Breast epithelium (tissue), 4 donors: ENCODE results near the gene ALOXE3. TPM values are rescaled to one million over a fixed set of nuclear protein-coding genes. Genes with fewer than 3 reads are reported as not detected.

Experiments
- DNase-seq, 2 donors: peaks; one replicate each; pipeline ENCODE4 v3.0.0-alpha.2; 2019; ENCODE audit warnings: low spot score in 2 of 2
- H3K27ac ChIP-seq, 2 donors: fragments of 200-600 bp; sonication (generic) in 1 of 2; one replicate each; pipeline ENCODE4 v1.5.1; 2016 to 2019; ENCODE audit warnings: mild to moderate bottlenecking in 1 of 2
- H3K27me3 ChIP-seq, 2 donors: fragments of 200-600 bp; sonication (generic) in 1 of 2; one replicate each; pipeline versions ENCODE4 v1.5.1 to v1.6.0; 2017 to 2019; ENCODE audit warnings: control low read depth in 1 of 2, mild to moderate bottlenecking in 1 of 2
- H3K36me3 ChIP-seq: fragments of 200-600 bp; one replicate; pipeline ENCODE4 v1.5.1; 2019
- H3K4me1 ChIP-seq, 2 donors: fragments of 200-600 bp; sonication (generic); one replicate each; pipeline ENCODE4 v1.5.1; 2016 to 2019; ENCODE audit warnings: control low read depth in 1 of 2
- H3K4me3 ChIP-seq, 3 donors: fragments of 200-600 bp; sonication (generic); 1 replicate in 2 of 3; 2 replicates in 1 of 3; pipeline ENCODE4 v1.5.1; 2016 to 2019; ENCODE audit warnings: mild to moderate bottlenecking in 3 of 3, moderate library complexity in 2 of 3
- H3K9me3 ChIP-seq, 2 donors: fragments of 200-600 bp; sonication (generic) in 1 of 2; one replicate each; pipeline ENCODE4 v1.5.1; 2016 to 2019; ENCODE audit warnings: control low read depth in 1 of 2
- POLR2A ChIP-seq: fragments of 450-650 bp; IDR thresholded peaks from one replicate; pipeline ENCODE4 v1.6.1; 2016; ENCODE audit warnings: antibody characterized with exemption, mild to moderate bottlenecking, moderate library complexity
- POLR2AphosphoS5 ChIP-seq, 3 donors: sonication (generic); formaldehyde crosslinking; IDR thresholded peaks; one replicate each; pipeline ENCODE4 v1.6.1; 2017; ENCODE audit warnings: antibody characterized with exemption in 3 of 3
- intact Hi-C: fragments of 100-400 bp; cut with DNase I; formaldehyde crosslinking; loops from one replicate; pipeline ENCODE4 v1.15.1; 2023; ENCODE audit warnings: low total_unique reads
- total RNA-seq, 3 donors: library from RNA; depleted of rRNA; stranded (reverse); fragments of >200 nt; gene quantifications; one replicate each; pipeline ENCODE4 v1.1.0, GENCODE V29; 2016
- TF ChIP-seq, protein P1 (sequence below), 3 donors: fragments of 450-650 bp; IDR thresholded peaks; one replicate each; pipeline ENCODE4 v1.5.1; 2016 to 2017; ENCODE audit warnings: antibody characterized with exemption in 3 of 3, mild to moderate bottlenecking in 3 of 3, moderate library complexity in 3 of 3

ALOXE3 gene
- total RNA-seq, 3 donors from 2014 or later = 0.73 TPM; not detected in 2

DNA sequence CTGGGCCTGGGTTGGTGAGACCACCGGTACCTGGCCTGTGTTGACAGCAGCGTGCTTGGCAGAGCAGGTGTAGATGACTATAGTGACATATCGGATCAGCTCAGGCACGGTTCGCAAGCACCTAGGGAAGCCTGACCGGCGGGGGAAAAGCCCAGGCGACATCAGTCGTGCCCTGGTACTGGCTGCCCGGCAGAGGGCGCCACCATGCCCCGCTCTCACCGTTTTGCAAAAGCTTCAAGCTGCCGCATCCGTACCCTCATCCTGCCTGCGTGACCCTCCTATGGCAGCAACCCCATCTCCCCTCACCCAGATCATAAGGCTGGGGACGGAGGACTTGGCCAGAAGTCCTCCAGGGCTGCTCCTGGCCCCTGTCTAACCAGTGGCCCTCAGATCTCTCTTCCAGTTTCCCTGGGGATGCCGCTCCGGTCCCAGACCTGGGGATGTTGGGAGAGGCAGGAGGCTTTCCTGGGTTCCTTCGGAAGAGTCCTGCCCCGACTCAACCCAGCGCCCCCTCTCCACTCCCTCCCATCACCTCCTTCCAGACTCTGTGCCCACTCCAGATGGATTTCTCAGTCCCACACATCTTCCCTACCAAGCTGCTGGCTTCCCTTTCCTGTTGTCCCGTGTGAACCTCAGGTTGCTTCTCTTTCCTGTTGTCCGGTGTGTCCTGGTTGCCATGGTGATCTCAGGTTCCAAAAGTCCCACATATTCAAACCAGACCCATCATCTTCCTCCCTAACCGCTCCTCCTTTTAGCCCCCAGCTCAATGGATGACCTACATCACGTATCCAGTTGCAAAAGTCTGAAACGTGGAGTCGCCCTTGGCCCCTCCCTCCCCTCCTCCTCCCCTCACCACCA, 44.5 kb downstream of the ALOXE3 start:
- Histone ChIP-seq H3K36me3 (no peaks in the 10 kb centered on the region), H3K27ac (no peak overlapping the region), H3K27me3 (peaks cover 9 to 68% of the 10 kb centered on the region in 2 donors), H3K9me3 (no peaks in the 10 kb centered on the region), H3K4me3 (peak overlapping the region in 2 of 3 donors; percentile 21 to 54), H3K4me1 (peaks cover 0 to 2% of the 10 kb centered on the region in 2 donors)
- intact Hi-C loops = no loop called here
- TF ChIP-seq, protein P1, sequence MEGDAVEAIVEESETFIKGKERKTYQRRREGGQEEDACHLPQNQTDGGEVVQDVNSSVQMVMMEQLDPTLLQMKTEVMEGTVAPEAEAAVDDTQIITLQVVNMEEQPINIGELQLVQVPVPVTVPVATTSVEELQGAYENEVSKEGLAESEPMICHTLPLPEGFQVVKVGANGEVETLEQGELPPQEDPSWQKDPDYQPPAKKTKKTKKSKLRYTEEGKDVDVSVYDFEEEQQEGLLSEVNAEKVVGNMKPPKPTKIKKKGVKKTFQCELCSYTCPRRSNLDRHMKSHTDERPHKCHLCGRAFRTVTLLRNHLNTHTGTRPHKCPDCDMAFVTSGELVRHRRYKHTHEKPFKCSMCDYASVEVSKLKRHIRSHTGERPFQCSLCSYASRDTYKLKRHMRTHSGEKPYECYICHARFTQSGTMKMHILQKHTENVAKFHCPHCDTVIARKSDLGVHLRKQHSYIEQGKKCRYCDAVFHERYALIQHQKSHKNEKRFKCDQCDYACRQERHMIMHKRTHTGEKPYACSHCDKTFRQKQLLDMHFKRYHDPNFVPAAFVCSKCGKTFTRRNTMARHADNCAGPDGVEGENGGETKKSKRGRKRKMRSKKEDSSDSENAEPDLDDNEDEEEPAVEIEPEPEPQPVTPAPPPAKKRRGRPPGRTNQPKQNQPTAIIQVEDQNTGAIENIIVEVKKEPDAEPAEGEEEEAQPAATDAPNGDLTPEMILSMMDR (IDR thresholded peaks at IDR 0.05) = peak; percentile 40 to 80 (median 64)
- no peak for TF ChIP-seq POLR2AphosphoS5 (IDR thresholded peaks at IDR 0.05)
- TF ChIP-seq POLR2A = no peak
- peak; percentile 39 to 76 for DNase-seq

DNA sequence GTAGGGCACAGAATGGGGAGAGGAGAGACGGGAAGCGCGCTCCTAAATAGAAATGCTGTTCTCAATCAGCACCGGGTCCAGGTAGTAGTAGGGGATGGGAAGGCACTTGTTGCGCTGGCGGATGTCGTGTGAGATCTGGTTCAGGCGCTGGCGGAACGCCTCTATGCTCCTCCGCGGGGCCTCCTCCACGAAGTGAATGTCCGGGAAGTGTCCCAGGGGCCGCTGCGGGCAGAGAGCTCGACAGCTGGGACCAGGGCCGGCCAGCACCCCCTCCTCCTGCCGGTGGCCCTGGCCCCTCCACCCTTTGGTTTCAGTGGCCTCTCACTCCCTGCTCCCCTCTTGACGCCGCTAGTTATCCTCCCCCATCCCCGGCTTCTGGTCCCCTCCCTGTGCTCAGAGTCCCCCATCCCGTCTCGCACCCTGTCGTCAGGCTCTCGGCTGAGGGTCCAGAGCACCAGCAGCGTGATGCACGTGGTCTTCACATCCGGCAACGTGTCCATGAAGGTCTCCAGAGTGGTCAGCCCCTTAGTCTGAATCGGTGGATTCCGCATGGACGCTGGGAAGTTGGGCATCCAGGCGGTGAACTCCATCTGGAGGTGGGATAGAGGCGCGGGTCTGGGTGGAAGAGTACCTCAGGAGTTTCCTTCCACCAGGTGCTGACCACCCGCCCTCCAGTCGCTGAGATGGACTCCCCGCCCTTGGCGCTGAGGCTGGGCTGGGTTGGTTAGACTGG, 45.4 kb downstream of the ALOXE3 start:
- Histone ChIP-seq H3K4me3 (peak overlapping the region in 2 of 3 donors; percentile 21 to 54), H3K27ac (no peak overlapping the region), H3K36me3 (no peaks in the 10 kb centered on the region), H3K27me3 (peaks cover 9 to 68% of the 10 kb centered on the region in 2 donors), H3K9me3 (no peaks in the 10 kb centered on the region), H3K4me1 (peaks cover 0 to 2% of the 10 kb centered on the region in 2 donors)
- intact Hi-C loops = no loop called here
- TF ChIP-seq POLR2A (no peak), POLR2AphosphoS5 (IDR thresholded peaks at IDR 0.05) (no peak)
- TF ChIP-seq, protein P1 (IDR thresholded peaks at IDR 0.05) = no peak
- DNase-seq = no peak

GRCh38 chr17:8072341-8072728, 46.0 kb downstream of the ALOXE3 start:
- peaks cover 9 to 63% of the 10 kb centered on the region in 2 donors for H3K27me3 ChIP-seq
- intact Hi-C loops = no loop called here
- TF ChIP-seq, protein P1 (IDR thresholded peaks at IDR 0.05) = no peak

DNA sequence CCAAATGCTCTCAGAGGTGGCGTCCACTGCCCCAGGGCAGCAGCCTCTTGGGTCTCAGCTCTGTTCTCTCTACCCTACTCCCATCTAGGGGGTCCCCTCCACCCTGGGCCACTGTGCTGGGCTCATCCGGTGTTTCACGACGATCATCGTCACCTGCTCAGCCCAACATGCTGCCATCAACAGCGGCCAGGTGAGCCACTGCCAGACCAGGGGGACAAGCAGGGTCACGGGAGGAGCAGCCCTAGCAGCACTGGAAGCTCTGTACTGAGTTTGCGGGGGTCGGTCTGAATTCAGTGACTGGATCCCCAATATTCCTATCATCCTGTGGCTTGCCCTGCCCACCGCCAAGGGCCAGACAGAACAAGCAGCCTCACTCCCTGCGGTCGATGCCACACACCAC, 46.8 kb downstream of the ALOXE3 start:
- Histone ChIP-seq H3K36me3 (no peaks in the 10 kb centered on the region), H3K27ac (no peak overlapping the region), H3K4me3 (no peak overlapping the region), H3K27me3 (peaks cover 9 to 55% of the 10 kb centered on the region in 2 donors), H3K4me1 (peaks cover 0 to 2% of the 10 kb centered on the region in 2 donors), H3K9me3 (no peaks in the 10 kb centered on the region)
- no peak for DNase-seq
- no peak for TF ChIP-seq POLR2AphosphoS5 (IDR thresholded peaks at IDR 0.05)
- TF ChIP-seq, protein P1 (IDR thresholded peaks at IDR 0.05) = no peak
- no peak for TF ChIP-seq POLR2A
- intact Hi-C loops = no loop called here

More at GRCh38 chr17:8072341-8072728, 46.0 kb downstream of the ALOXE3 start:
- DNase-seq = no peak
- Histone ChIP-seq H3K9me3 (no peaks in the 10 kb centered on the region), H3K4me1 (peaks cover 0 to 2% of the 10 kb centered on the region in 2 donors), H3K27ac (no peak overlapping the region), H3K36me3 (no peaks in the 10 kb centered on the region), H3K4me3 (peak overlapping the region in 1 of 3 donors; percentile 54)

DNA sequence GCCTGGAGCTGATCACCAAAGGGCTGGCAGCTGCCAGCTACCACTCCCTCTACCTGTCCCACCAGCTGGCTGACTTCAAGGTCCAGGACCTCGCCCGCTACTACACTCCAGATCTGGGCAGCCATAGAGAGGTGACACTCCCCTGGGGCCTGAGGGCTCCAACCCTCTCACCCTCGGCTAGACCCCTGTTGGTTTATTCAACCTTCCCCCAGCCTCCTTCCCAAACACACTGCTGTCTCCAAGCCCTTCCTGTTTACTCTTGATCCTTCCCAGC, 48.8 kb downstream of the ALOXE3 start:
- Histone ChIP-seq H3K36me3 (no peaks in the 10 kb centered on the region), H3K4me1 (peaks cover 0 to 2% of the 10 kb centered on the region in 2 donors), H3K27ac (no peak overlapping the region), H3K27me3 (peaks cover 9 to 35% of the 10 kb centered on the region in 2 donors), H3K4me3 (no peak overlapping the region), H3K9me3 (no peaks in the 10 kb centered on the region)
- intact Hi-C loops = no loop called here
- DNase-seq = no peak
- no peak for TF ChIP-seq POLR2A
- TF ChIP-seq, protein P1 (IDR thresholded peaks at IDR 0.05) = no peak
- no peak for TF ChIP-seq POLR2AphosphoS5 (IDR thresholded peaks at IDR 0.05)
